GM12891 (cell line): ENCODE measurements around the gene CCSER2.

Experiments used
- PAX5 ChIP-seq: IDR thresholded peaks from 2 replicates; pipeline ENCODE4 v1.6.1; 2011; ENCODE audit warnings: low read length, moderate library complexity, mild to moderate bottlenecking; ENCODE audit not compliant: insufficient read depth, severe bottlenecking
- POLR2A ChIP-seq: IDR thresholded peaks from 2 replicates; pipeline ENCODE4 v1.6.1; 2011; ENCODE audit warnings: low read depth, low read length, control low read depth
- POLR2AphosphoS5 ChIP-seq: IDR thresholded peaks from 2 replicates; pipeline ENCODE4 v1.6.1; 2011; ENCODE audit warnings: low read depth, low read length, control low read depth
- TAF1 ChIP-seq: IDR thresholded peaks from 2 replicates; pipeline ENCODE4 v1.6.1; 2011; ENCODE audit warnings: low read depth, low read length, control low read depth

GRCh38 chr10:84540617-84541288, 212.4 kb downstream of the CCSER2 start:
- TF ChIP-seq PAX5: no peak
- no peak for TF ChIP-seq POLR2AphosphoS5
- TF ChIP-seq POLR2A: no peak
- no peak for TF ChIP-seq TAF1
